ENCODE data around the gene TSR3. TPM values are rescaled to one million over a fixed set of nuclear protein-coding genes. Genes with fewer than 3 reads are reported as not detected.

TSR3 gene
- total RNA-seq, 6 donors from 2014 or later, result 55.6 to 74.5 (median 65.1) TPM

GRCh38 chr16:1397779-1398178 lies 46.1 kb upstream of the TSR3 start:
- Histone ChIP-seq H3K36me3 (peaks cover 39 to 87% (median 73%) of the 10 kb centered on the region in 4 donors), H3K4me3 (no peak overlapping the region), H3K27ac (no peak overlapping the region), H3K27me3 (no peaks in the 10 kb centered on the region), H3K9me3 (no peaks in the 10 kb centered on the region), H3K4me1 (no peaks in the 10 kb centered on the region)
- no peak for ATAC-seq (ENCODE audit: low FRiP score in 2 of 2)
- WGBS, 2 donors, result 92 to 93% methylated on average over 15 to 21 of the region's 21 CpGs
- no peak for TF ChIP-seq EP300 (IDR thresholded peaks at IDR 0.05)
- no peak for TF ChIP-seq POLR2AphosphoS5 (IDR thresholded peaks at IDR 0.05)
- no peak for TF ChIP-seq CTCF (IDR thresholded peaks at IDR 0.05)
- TF ChIP-seq POLR2A (IDR thresholded peaks at IDR 0.05), result no peak
- no peak for DNase-seq

- ATAC-seq (ENCODE audit: low FRiP score in 2 of 2), result no peak
- H3K27me3 ChIP-seq, result no peaks in the 10 kb centered on the region
- DNase-seq, result no peak
- TF ChIP-seq POLR2AphosphoS5 (IDR thresholded peaks at IDR 0.05) (no peak), CTCF (IDR thresholded peaks at IDR 0.05) (no peak), EP300 (IDR thresholded peaks at IDR 0.05) (no peak), POLR2A (IDR thresholded peaks at IDR 0.05) (no peak)
- no peak overlapping the region for H3K4me3 ChIP-seq
- H3K9me3 ChIP-seq, result no peaks in the 10 kb centered on the region
- no peak overlapping the region for H3K27ac ChIP-seq
- peaks cover 26 to 87% (median 68%) of the 10 kb centered on the region in 4 donors for H3K36me3 ChIP-seq
- no peaks in the 10 kb centered on the region for H3K4me1 ChIP-seq
- WGBS, 2 donors, result 89 to 94% methylated on average over 11 to 22 of the region's 22 CpGs
These were observed 43.9 kb upstream of the TSR3 start for GRCh38 chr16:1395444-1396031.

DNA sequence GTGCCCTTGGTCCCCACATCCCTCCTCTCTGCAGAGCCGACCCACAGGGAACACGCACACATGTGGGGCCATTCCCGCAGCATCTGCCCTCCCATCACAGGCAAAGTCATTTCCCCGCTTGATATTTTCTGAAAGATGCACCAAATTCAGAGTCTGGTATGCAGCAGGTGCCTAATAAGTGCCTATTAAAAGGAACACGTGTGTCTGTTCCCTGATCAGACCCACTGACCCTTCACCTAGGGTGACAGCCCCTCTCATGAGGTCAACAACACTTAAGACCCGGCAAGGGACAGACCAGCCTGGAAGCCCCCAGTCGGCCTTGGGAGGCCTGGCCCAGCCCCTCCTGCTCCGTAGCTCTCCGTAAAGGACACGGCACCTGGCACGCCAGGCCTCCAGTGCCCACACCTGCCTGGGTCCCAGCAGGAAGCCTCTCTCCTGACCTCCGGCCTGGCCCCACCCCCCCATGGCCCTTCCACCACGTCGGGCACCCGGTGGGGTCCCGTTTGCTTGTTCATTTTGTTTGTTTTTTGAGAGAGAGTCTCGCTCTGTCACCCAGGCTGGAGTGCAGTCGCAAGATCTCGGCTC lies 42.8 kb upstream of the TSR3 start:
- H3K36me3 ChIP-seq, result peaks cover 29 to 87% (median 68%) of the 10 kb centered on the region in 4 donors
- no peak for DNase-seq
- H3K4me3 ChIP-seq, result no peak overlapping the region
- peak in 1 of 2 donors; percentile 14 for ATAC-seq (ENCODE audit: low FRiP score in 2 of 2)
- 91 to 93% methylated on average over 12 to 19 of the region's 19 CpGs for WGBS, 2 donors
- no peak overlapping the region for H3K27ac ChIP-seq
- H3K27me3 ChIP-seq, result no peaks in the 10 kb centered on the region
- H3K9me3 ChIP-seq, result no peaks in the 10 kb centered on the region
- no peaks in the 10 kb centered on the region for H3K4me1 ChIP-seq
- TF ChIP-seq POLR2AphosphoS5 (IDR thresholded peaks at IDR 0.05) (no peak), CTCF (IDR thresholded peaks at IDR 0.05) (no peak), EP300 (IDR thresholded peaks at IDR 0.05) (no peak), POLR2A (IDR thresholded peaks at IDR 0.05) (no peak)

DNA sequence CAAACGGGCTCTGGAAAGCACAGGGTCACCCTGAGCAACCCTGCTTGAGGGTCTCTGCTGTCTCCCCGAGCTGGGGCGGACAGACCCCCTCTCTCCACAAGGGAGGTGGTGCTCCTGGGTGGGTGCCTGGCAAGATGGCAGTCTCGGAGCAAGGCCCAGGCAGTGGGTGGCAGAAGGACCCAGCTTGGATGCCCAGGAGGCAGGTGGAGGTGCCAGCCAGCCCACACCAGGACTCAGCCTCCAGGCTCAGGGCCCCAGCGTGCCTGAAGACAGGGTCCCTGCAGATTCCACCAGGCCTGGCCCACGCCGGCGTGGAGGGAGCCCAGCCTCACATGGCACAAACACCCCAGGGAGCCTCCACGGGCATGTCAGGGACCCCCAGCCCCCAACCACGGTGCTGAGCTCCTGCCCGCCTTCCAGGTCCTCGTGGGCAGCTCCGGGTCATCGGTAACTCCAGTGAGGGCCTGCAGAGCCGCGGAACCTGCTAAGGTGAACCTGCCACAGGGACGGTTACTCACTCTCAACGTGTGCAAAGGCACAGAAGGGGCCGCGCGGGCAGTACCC lies 42.0 kb upstream of the TSR3 start:
- Histone ChIP-seq H3K9me3 (no peaks in the 10 kb centered on the region), H3K27ac (no peak overlapping the region), H3K36me3 (peaks cover 22 to 87% (median 68%) of the 10 kb centered on the region in 4 donors), H3K4me3 (no peak overlapping the region), H3K27me3 (no peaks in the 10 kb centered on the region), H3K4me1 (no peaks in the 10 kb centered on the region)
- DNase-seq (no peak), ATAC-seq (ENCODE audit: low FRiP score in 2 of 2) (no peak)
- WGBS, 2 donors, result 95% methylated on average over 11 to 15 of the region's 21 CpGs
- TF ChIP-seq EP300 (IDR thresholded peaks at IDR 0.05) (no peak), POLR2A (IDR thresholded peaks at IDR 0.05) (no peak), POLR2AphosphoS5 (IDR thresholded peaks at IDR 0.05) (no peak)

DNA sequence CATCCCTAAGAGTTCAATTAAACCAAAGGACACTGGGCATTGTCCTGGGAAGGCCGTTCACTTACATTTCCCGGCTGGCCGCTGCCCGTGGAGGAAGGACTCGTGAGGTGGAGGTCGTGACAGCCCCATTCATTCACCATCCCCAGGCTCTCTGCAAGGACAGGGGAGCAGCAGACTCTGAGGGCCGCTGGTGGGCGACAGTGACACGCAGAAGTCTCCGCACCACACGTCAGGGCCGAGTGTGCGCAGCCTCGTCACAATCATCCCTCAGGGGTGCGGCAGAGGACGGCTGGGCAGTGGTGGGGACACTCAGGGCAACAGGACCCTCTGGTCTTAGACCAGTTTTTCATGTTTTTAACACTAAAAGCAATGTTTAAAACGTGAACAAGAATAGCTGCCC lies 41.1 kb upstream of the TSR3 start:
- no peaks in the 10 kb centered on the region for H3K9me3 ChIP-seq
- no peak overlapping the region for H3K4me3 ChIP-seq
- TF ChIP-seq CTCF (IDR thresholded peaks at IDR 0.05) (no peak), POLR2A (IDR thresholded peaks at IDR 0.05) (no peak), POLR2AphosphoS5 (IDR thresholded peaks at IDR 0.05) (no peak), EP300 (IDR thresholded peaks at IDR 0.05) (no peak)
- H3K27me3 ChIP-seq, result no peaks in the 10 kb centered on the region
- ATAC-seq (ENCODE audit: low FRiP score in 2 of 2) (no peak), DNase-seq (no peak)
- no peaks in the 10 kb centered on the region for H3K4me1 ChIP-seq
- peaks cover 21 to 87% (median 66%) of the 10 kb centered on the region in 4 donors for H3K36me3 ChIP-seq
- no peak overlapping the region for H3K27ac ChIP-seq
- 93 to 94% methylated on average over 15 to 17 of the region's 17 CpGs for WGBS, 2 donors

All from upper lobe of left lung (tissue), 6 donors.